Glutamatergic neuron (in vitro differentiated cells): ENCODE data around the gene IL21R. TPM values are rescaled to one million over a fixed set of nuclear protein-coding genes. Genes with fewer than 3 reads are reported as not detected.

Experiments
- DNase-seq: peaks from one replicate; pipeline ENCODE4 v3.0.0; 2022
- H3K27ac Mint-ChIP-seq: one replicate; pipeline ENCODE4 v1.8.0; 2020; ENCODE audit warnings: mild to moderate bottlenecking, mixed read lengths, inconsistent platforms; ENCODE audit not compliant: unreplicated experiment
- H3K27me3 Mint-ChIP-seq: one replicate; pipeline ENCODE4 v1.8.0; 2020; ENCODE audit warnings: mild to moderate bottlenecking, moderate library complexity, mixed read lengths, inconsistent platforms; ENCODE audit not compliant: unreplicated experiment
- H3K36me3 Mint-ChIP-seq: one replicate; pipeline ENCODE4 v1.8.0; 2020; ENCODE audit warnings: mild to moderate bottlenecking, mixed read lengths, inconsistent platforms; ENCODE audit not compliant: unreplicated experiment
- H3K4me1 Mint-ChIP-seq: one replicate; pipeline ENCODE4 v1.8.0; 2020; ENCODE audit warnings: mild to moderate bottlenecking, low read depth, mixed read lengths, inconsistent platforms; ENCODE audit not compliant: unreplicated experiment
- H3K4me3 Mint-ChIP-seq: one replicate; pipeline ENCODE4 v1.8.0; 2020; ENCODE audit warnings: mild to moderate bottlenecking, mixed read lengths, inconsistent platforms; ENCODE audit not compliant: unreplicated experiment
- H3K9me3 Mint-ChIP-seq: one replicate; pipeline ENCODE4 v1.8.0; 2020; ENCODE audit warnings: mild to moderate bottlenecking, moderate library complexity, mixed read lengths, inconsistent platforms; ENCODE audit not compliant: unreplicated experiment
- total RNA-seq: library from RNA; stranded (reverse); fragmentation: NEBNext Ultra II Directional; extraction: Animal tissue kit (Norgen Biotek cat#: 25700); gene quantifications from one replicate; pipeline ENCODE4 v1.2.1, GENCODE V29; 2021; ENCODE audit not compliant: unreplicated experiment
- TF ChIP-seq, protein P1 (sequence below): fragments of 200-600 bp; sonication (generic); IDR thresholded peaks from one replicate; pipeline ENCODE4 v1.5.0; 2021; ENCODE audit not compliant: partially characterized antibody, unreplicated experiment

IL21R gene
- total RNA-seq, 1 donor from 2014 or later: 0.86 TPM

DNA sequence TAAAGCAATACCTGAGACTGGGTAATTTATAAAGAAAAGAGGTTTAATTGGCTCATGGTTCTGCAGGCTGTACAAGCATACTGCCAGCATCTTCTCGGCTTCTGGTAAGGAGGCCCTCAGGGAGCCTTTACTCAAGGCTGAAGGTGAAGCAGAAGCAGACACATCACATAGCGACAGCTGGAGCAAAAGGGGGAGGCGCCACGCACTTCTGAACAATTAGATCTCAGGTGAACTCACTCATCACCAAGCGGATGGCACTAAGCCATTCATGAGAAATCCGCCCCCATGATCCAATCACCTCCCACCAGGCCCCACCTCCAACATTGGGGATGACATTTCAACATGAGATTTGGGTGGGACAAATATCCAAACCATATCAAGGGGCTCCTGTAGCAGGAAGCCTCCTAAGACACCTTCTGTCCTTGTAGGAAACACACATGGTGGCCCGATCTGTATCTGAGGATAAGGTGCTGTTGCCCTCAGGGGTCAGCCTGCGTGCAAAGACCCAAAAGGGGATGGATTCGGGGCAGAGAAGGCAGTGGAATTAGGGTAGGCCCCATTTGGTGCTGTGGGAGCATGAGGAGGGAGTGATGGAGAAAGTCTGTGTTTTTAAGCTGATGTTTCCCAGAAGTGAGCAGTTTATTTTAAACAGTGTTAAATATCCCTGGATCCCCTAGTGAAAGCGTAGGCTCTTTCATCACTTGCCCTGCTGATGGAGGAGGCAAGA is 23.0 kb downstream of the IL21R start:
- no peak for DNase-seq
- Mint-ChIP-seq H3K4me1 (no peaks in the 10 kb centered on the region), H3K27me3 (peaks cover 11% of the 10 kb centered on the region), H3K27ac (no peak overlapping the region), H3K9me3 (peaks cover 4% of the 10 kb centered on the region), H3K4me3 (no peak overlapping the region), H3K36me3 (peaks cover 8% of the 10 kb centered on the region)
- TF ChIP-seq, protein P1, sequence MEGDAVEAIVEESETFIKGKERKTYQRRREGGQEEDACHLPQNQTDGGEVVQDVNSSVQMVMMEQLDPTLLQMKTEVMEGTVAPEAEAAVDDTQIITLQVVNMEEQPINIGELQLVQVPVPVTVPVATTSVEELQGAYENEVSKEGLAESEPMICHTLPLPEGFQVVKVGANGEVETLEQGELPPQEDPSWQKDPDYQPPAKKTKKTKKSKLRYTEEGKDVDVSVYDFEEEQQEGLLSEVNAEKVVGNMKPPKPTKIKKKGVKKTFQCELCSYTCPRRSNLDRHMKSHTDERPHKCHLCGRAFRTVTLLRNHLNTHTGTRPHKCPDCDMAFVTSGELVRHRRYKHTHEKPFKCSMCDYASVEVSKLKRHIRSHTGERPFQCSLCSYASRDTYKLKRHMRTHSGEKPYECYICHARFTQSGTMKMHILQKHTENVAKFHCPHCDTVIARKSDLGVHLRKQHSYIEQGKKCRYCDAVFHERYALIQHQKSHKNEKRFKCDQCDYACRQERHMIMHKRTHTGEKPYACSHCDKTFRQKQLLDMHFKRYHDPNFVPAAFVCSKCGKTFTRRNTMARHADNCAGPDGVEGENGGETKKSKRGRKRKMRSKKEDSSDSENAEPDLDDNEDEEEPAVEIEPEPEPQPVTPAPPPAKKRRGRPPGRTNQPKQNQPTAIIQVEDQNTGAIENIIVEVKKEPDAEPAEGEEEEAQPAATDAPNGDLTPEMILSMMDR: no peak

DNA sequence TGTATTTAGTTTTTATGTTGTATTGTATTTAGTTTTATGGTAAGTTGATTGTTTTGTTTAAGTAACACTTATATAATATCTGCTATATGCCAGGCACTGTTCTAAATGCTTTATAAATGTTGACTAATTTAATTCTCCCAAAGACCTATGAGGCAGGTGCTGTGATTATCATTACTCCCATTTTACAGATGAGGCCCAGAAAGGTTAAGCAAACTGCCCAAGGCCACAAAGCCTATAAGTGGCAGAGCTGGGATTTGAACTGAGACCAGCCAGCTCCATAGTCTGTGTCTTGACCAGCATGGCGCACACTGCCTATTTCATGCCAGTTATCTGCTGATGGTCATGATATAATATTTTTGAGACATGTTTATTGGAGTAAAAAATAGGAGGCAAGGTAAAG is 24.0 kb downstream of the IL21R start:
- no peak for DNase-seq
- Mint-ChIP-seq H3K27me3 (peaks cover 13% of the 10 kb centered on the region), H3K4me3 (no peak overlapping the region), H3K4me1 (no peaks in the 10 kb centered on the region), H3K9me3 (peaks cover 4% of the 10 kb centered on the region), H3K27ac (no peak overlapping the region), H3K36me3 (peaks cover 8% of the 10 kb centered on the region)
- TF ChIP-seq, protein P1: no peak

DNA sequence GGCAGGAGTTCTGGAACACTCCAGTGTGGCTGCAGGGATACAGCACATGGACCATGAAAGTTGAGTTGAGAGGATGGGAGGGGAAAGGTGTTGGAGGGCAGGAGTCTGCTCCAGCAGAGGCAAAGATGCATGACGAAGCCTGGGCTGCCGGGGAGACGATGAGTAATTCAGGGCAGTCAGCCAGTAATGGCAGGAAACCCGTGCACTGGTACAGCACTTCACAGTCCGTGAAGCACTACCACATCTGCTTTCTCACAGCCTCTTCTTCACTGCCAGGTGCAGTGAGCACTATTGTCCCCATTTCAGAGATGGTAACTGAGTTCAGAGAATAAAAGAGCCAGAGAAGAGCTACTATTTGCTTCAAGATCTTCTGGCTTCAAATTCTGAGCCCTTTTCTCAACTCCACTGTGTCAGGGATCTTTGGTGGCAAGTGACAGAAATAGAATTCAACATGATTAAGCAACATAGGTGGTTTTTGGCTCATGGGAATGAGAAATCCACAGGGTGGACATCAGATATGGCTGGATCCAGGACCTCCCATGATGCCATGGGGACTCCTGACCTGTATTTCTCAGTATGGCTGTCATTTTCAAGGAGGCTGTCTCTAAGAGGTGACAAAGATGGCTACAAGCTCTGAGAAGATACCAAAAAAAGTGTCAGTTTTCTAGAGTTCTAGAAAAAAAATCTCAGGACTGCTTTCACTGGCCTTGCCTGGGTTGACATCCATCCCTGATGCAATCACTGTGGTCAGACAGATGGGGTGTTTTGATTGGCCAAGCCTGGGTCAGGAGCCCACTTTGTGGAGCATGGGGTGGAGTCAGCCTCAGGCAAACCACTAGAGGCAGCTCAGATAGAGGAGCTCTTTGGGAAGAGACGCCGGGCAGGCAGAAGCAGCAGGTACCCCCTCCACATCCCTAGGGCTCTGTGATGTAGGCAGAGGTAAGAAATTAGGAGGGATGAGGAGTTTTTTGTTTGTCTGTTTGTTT is 24.7 kb downstream of the IL21R start:
- TF ChIP-seq, protein P1: no peak
- Mint-ChIP-seq H3K36me3 (peaks cover 8% of the 10 kb centered on the region), H3K27me3 (peaks cover 13% of the 10 kb centered on the region), H3K4me1 (no peaks in the 10 kb centered on the region), H3K9me3 (peaks cover 6% of the 10 kb centered on the region), H3K27ac (no peak overlapping the region), H3K4me3 (no peak overlapping the region)
- peak; percentile 5 for DNase-seq

DNA sequence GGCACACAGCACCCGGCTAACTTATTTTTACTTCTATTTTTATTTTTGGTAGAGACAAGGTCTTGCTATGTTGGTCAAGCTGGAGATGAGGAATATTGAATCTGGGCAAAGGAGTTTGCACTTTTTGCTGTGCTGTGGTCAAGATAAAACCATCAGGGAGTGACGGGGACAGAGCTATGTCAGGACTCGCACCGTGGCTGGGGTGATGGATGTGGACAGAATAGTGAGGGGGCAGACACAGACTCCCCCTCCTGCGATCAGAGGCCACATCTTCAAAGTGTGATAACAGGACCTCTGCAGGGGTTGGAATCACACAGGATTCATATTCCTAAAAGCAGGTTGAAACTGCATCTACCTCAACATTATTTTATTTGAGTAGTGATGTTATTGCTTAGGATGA is 25.6 kb downstream of the IL21R start:
- TF ChIP-seq, protein P1: no peak
- Mint-ChIP-seq H3K36me3 (peaks cover 3% of the 10 kb centered on the region), H3K27ac (no peak overlapping the region), H3K27me3 (peaks cover 13% of the 10 kb centered on the region), H3K4me1 (no peaks in the 10 kb centered on the region), H3K4me3 (no peak overlapping the region), H3K9me3 (peaks cover 3% of the 10 kb centered on the region)
- no peak for DNase-seq
